ENCODE measurements around the gene CYP2C9.
"Not testable (repeated sequence)": the region's sequence is repeated elsewhere in the genome, so short reads cannot be mapped to it uniquely, and the experiment has no call there.

DNA sequence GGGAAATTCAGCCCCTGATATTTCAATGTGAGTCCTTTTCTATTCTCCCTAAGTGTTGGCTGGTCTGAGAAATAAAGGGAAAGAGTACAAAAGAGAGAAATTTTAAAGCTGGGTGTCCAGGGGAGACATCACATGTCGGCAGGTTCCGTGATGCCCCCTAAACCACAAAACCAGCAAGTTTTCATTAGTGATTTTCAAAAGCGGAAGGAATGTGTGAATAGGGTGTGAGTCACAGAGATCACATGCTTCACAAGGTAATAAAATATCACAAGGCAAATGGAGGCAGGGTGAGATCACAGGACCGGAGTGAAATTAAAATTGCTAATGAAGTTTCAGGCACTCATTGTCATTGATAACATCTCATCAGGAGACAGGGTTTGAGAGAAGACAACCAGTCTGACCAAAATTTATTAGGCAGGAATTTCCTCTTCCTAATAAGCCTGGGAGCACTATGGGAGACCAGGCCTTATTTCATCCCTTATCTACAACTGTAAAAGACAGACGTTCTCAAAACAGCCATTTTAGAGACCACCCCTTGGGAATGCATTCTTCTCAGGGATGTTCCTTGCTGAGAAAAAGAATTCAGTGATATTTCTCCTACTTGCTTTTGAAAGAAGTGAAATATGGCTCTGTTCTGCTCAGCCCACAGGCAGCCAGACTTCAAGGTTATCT is 5.1 kb downstream of the CYP2C9 start:
- not testable (repeated sequence) for TF ChIP-seq POLR2A, POLR2AphosphoS5 (IDR thresholded peaks at IDR 0.05)
- TF ChIP-seq, protein P1, sequence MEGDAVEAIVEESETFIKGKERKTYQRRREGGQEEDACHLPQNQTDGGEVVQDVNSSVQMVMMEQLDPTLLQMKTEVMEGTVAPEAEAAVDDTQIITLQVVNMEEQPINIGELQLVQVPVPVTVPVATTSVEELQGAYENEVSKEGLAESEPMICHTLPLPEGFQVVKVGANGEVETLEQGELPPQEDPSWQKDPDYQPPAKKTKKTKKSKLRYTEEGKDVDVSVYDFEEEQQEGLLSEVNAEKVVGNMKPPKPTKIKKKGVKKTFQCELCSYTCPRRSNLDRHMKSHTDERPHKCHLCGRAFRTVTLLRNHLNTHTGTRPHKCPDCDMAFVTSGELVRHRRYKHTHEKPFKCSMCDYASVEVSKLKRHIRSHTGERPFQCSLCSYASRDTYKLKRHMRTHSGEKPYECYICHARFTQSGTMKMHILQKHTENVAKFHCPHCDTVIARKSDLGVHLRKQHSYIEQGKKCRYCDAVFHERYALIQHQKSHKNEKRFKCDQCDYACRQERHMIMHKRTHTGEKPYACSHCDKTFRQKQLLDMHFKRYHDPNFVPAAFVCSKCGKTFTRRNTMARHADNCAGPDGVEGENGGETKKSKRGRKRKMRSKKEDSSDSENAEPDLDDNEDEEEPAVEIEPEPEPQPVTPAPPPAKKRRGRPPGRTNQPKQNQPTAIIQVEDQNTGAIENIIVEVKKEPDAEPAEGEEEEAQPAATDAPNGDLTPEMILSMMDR (IDR thresholded peaks at IDR 0.05 in 8 of 11, conservative IDR thresholded peaks at IDR 0.05 in 3 of 11), result not testable (repeated sequence)
